Measurements from ENCODE around the gene PIGQ.

PIGQ gene

GRCh38 chr16:534135-534534 lies 35.6 kb upstream of the PIGQ start:
- no peak for DNase-seq (ENCODE audit: low read depth)

- DNase-seq (ENCODE audit: low read depth): no peak
These were observed 34.8 kb upstream of the PIGQ start for GRCh38 chr16:534856-535445.

GRCh38 chr16:535446-536405 lies 34.0 kb upstream of the PIGQ start:
- no peak for DNase-seq (ENCODE audit: low read depth)

GRCh38 chr16:536746-537145 lies 33.0 kb upstream of the PIGQ start:
- DNase-seq (ENCODE audit: low read depth): no peak

GRCh38 chr16:537415-538335 lies 32.1 kb upstream of the PIGQ start:
- DNase-seq (ENCODE audit: low read depth): no peak

DNA sequence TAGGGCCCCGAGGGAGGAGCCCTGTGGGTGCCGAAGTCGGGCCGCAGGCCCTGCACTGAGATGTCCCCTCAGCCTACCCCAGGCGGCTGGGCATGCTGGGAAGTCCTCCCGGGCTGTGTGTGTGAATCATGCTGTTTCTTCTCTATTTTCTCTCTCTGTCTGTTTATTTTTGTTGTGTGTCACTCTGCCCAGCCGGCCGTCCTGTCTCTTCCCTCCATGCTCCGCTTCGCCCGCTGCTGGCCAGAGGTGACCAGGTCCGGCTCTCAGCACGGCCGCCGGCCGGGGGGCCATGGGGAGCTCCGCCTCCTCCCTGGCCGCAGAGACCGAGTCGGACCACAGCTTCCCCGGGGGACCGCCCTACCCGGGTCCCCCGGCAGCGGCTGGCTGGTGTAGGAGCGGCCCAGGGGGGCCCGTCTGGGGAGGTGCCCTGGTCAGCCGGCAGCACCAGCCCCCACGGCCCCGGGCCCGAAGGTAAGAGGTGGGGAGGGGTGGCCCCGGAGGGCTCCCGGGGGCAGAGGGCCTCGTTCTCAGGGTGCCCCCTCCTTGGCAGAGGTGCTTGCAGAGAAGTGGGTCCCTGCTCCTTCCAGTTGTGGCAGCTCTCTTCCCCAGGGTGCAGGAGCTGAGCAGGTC lies 29.8 kb upstream of the PIGQ start:
- DNase-seq (ENCODE audit: low read depth): no peak

DNA sequence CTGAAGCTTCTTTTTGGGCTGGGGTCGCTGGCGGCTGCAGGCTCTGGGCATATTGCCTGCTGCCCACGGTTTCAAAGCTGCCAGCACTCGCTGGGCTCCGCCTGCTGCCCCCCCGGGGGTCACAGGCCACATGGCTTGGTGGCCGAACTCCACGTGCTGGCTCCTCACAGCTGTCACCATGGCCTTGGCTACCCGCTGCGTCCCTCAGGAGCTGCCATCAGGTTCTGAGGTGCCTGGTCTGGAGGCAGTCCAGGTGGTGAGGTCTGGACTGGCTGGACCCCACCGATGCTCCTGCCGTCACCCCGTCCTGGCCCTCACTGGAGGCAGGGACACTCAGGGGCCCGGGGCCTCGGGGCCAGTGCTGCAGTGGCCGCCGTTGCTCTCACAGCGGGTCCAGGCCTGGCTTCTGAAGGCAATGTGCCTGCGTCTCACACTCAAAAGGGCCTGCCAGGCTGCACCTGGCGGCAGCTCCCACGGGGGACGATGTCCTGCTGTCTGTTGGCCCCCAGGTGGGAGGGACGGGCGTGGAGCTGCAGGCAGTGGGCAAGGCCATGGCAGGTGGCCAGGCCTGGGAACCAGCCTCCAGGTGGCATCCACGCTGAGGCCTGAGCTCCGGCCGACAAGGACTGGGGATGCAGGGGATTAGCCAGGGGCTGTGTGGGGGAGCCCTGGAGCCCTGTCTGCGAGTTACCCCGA lies 29.0 kb upstream of the PIGQ start:
- no peak for DNase-seq (ENCODE audit: low read depth)

- no peak for DNase-seq (ENCODE audit: low read depth)
These were observed 26.2 kb upstream of the PIGQ start for GRCh38 chr16:543301-544164.

- no peak for DNase-seq (ENCODE audit: low read depth)
These were observed 25.3 kb upstream of the PIGQ start for GRCh38 chr16:544517-544916.

DNA sequence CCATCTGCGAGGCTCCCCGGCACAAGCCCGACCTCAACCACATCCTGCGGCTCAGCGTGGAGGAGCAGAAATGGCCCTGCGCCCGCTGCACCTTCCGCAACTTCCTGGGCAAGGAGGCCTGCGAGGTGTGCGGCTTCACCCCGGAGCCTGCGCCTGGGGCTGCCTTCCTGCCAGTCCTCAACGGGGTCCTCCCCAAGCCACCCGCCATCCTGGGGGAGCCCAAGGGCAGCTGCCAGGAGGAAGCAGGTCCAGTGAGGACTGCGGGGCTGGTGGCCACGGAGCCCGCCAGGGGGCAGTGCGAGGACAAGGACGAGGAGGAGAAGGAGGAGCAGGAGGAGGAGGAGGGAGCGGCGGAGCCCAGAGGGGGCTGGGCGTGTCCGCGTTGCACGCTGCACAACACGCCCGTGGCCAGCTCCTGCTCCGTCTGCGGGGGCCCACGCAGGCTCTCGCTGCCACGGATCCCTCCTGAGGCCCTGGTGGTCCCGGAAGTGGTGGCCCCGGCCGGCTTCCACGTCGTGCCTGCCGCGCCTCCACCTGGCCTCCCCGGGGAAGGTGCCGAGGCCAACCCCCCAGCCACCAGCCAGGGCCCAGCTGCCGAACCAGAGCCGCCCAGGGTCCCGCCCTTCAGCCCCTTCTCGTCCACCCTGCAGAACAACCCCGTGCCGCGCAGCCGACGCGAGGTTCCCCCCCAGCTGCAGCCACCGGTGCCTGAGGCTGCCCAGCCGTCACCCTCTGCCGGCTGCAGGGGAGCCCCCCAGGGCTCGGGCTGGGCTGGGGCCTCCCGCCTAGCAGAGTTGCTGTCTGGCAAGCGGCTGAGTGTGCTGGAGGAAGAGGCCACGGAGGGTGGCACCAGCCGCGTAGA lies 22.6 kb upstream of the PIGQ start:
- peak; percentile 32 for DNase-seq (ENCODE audit: low read depth)

DNA sequence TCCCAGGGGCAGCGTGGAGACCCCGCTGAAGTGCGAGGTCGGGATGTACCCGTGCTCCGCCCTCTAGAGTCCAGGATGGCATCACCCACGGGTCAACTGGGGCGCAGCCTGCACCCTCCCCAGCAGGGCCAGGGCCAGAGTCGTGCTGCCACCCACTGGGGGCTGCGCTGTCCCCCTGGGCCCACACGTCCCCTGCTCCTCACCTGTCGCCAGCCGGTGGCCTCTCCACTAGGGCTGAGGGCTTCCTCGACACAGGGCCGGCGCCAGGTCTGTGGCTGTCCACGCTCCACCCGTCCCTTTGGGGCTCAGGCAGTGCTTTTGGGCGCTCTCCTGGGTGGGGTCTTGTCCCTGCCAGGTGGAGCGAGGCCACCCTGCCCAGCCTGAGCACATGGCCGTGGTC lies 21.2 kb upstream of the PIGQ start:
- no peak for DNase-seq (ENCODE audit: low read depth)

GRCh38 chr16:549544-550263 lies 20.1 kb upstream of the PIGQ start:
- no peak for DNase-seq (ENCODE audit: low read depth)

GRCh38 chr16:551210-551609 lies 18.6 kb upstream of the PIGQ start:
- no peak for DNase-seq (ENCODE audit: low read depth)

- no peak for DNase-seq (ENCODE audit: low read depth)
These were observed 17.6 kb upstream of the PIGQ start for GRCh38 chr16:552171-552570.

- DNase-seq (ENCODE audit: low read depth): no peak
These were observed 16.0 kb upstream of the PIGQ start for GRCh38 chr16:553601-554296.

DNA sequence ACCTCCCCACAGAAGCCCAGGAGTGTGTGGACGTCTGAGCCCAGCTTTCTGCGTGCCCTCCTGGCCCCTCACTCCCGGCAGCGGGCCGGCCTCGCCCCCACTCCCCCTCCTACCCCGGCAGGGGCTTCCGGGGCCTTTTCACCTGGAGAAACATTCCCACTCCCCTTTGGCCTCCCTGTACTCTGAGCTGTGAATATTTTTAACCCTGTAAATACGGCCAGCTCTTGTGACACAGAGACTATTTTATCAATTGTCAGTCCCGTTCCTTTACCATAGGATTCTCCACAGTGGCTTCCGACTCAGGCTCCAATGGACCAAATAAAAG lies 15.5 kb upstream of the PIGQ start:
- DNase-seq (ENCODE audit: low read depth): no peak

DNA sequence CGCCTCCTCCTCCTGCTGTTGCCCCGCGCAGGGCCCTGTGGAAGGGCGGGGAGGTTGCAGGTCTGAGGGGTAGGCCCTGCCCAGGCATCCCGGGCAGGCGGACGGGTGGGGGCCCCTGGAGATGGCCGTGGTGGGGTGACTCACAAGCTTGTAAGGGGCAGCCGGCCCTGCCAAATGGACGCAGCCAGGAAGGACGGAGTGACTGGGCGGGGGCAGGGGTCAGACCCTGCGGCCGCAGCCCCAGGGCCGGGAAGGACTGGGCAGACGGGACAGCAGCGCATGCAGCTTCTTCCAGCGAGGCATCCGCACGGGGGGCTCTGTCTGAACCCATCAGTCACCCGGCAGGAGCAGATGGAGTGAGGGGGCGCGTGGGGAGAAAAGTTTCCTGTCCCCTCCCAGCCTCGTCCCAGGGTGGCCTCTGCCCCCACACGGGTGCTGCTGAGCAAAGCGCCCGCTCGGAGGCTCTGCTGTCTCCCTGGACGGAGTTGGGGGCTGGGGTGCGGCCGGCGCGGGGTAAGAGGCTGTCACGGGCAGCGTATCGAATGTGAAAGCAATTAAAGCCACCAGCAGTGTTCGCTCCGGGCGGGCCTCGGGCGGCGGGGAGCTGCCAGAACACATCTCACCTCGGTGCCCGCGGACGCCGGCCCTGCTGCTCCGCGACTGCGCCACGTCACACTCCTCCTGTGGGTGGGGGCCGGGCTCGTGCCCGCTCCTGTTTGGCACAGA lies 15.0 kb upstream of the PIGQ start:
- DNase-seq (ENCODE audit: low read depth): no peak

All from stimulated activated CD8-positive, alpha-beta memory T cell treated with anti-CD3 and anti-CD28 coated beads, Interleukin-15, amount 100 ng/mL, for 1 hour (primary cell).